ENCODE measurements around the gene TANGO6.

The TANGO6 gene

DNA sequence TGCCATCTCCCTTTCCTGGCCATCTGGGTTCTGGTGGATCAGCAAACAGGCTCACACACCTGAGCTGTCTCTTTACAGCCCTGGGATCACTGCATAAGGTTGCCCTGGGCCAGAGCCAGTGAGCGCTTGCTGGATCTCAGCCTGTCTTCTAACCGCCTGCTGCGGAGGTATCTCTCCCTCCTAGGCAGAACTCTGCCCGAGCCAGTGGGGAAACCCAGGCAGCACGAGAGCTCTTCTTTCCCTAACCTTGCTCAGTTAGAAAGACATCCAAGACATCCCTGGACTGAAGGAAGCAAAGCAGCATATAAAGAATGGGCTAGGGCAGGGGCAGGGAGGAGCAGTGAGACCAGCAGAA, 268.5 kb downstream of the TANGO6 start:
- no peak for TF ChIP-seq CTCF (conservative IDR thresholded peaks at IDR 0.05; ENCODE audit: control insufficient read depth, insufficient read depth, low read depth, low read length)
- no peak for DNase-seq (ENCODE audit: low read depth)
- no peak overlapping the region for H3K4me3 ChIP-seq (ENCODE audit: control insufficient read depth, low read depth, low read length)

GRCh38 chr16:69112285-69113129, 269.2 kb downstream of the TANGO6 start:
- no peak overlapping the region for H3K4me3 ChIP-seq (ENCODE audit: control insufficient read depth, low read depth, low read length)
- TF ChIP-seq CTCF (conservative IDR thresholded peaks at IDR 0.05; ENCODE audit: control insufficient read depth, insufficient read depth, low read depth, low read length) = peak; percentile 84
- DNase-seq (ENCODE audit: low read depth) = peak; percentile 53

GRCh38 chr16:69113216-69113615, 269.9 kb downstream of the TANGO6 start:
- TF ChIP-seq CTCF (conservative IDR thresholded peaks at IDR 0.05; ENCODE audit: control insufficient read depth, insufficient read depth, low read depth, low read length) = no peak
- no peak overlapping the region for H3K4me3 ChIP-seq (ENCODE audit: control insufficient read depth, low read depth, low read length)
- DNase-seq (ENCODE audit: low read depth) = no peak

GRCh38 chr16:69114346-69114975, 271.1 kb downstream of the TANGO6 start:
- TF ChIP-seq CTCF (conservative IDR thresholded peaks at IDR 0.05; ENCODE audit: control insufficient read depth, insufficient read depth, low read depth, low read length) = no peak
- DNase-seq (ENCODE audit: low read depth) = no peak
- H3K4me3 ChIP-seq (ENCODE audit: control insufficient read depth, low read depth, low read length) = no peak overlapping the region

DNA sequence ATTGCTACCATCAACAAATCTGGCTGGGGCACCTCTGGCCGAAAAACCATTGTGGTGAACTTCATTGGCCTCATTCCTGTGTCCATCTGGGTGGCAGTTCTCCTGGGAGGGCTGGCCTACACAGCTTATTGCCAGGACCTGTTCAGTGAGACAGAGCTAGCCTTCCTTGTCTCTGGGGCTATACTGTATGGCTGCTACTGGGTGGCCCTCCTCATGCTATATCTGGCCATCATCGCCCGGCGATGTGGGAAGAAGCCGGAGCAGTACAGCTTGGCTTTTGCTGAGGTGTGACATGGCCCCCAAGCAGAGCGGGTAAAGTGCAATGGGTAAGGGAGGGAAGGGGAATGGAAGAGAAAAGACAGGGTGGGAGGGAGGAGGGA, 271.6 kb downstream of the TANGO6 start:
- no peak overlapping the region for H3K4me3 ChIP-seq (ENCODE audit: control insufficient read depth, low read depth, low read length)
- DNase-seq (ENCODE audit: low read depth) = no peak
- TF ChIP-seq CTCF (conservative IDR thresholded peaks at IDR 0.05; ENCODE audit: control insufficient read depth, insufficient read depth, low read depth, low read length) = no peak

GRCh38 chr16:69115361-69115760, 272.0 kb downstream of the TANGO6 start:
- H3K4me3 ChIP-seq (ENCODE audit: control insufficient read depth, low read depth, low read length) = no peak overlapping the region
- no peak for DNase-seq (ENCODE audit: low read depth)
- TF ChIP-seq CTCF (conservative IDR thresholded peaks at IDR 0.05; ENCODE audit: control insufficient read depth, insufficient read depth, low read depth, low read length) = no peak
